ENCODE results near the gene OR4D6. TPM values are rescaled to one million over a fixed set of nuclear protein-coding genes. Genes with fewer than 3 reads are reported as not detected.

The OR4D6 gene
- not detected in 2 replicates for total RNA-seq (2021)
- Bru-seq, nascent RNA = not detected
- BruChase-seq, experiment 1, labeled RNA remaining after a 2-hour chase = not detected
- not detected for BruChase-seq, experiment 2, labeled RNA remaining after a 6-hour chase
- long read RNA-seq = 0 reads

DNA sequence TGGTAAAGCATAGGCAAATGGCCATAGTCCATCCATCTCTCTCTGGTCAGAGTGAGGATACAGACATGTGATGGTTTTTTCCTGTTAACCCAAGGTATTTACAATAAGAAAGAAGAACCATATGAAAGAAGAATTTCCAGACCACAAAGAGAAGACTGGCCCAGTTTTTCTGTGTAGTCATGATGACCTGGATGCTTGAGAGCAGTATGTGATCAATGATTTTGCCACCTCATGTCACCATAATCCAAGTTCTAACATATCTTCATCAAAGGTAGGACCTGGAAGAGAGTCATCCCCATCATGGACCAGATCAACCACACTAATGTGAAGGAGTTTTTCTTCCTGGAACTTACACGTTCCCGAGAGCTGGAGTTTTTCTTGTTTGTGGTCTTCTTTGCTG, at the start of gene OR4D6:
OR4D6 (plus strand) TSS at position 301 of the 400 bp plus-strand sequence; CDS start at position 301, 0 bp downstream.
- no peak within 1 kb of the TSS for H3K4me3 ChIP-seq (ENCODE audit: low read depth, low read length, poor library complexity, severe bottlenecking)
- H3K27me3 ChIP-seq (replicated peaks; ENCODE audit: insufficient read depth, low read depth, low read length, poor library complexity) = peaks cover 9% of the 10 kb centered on the region
- TF ChIP-seq, protein P1, sequence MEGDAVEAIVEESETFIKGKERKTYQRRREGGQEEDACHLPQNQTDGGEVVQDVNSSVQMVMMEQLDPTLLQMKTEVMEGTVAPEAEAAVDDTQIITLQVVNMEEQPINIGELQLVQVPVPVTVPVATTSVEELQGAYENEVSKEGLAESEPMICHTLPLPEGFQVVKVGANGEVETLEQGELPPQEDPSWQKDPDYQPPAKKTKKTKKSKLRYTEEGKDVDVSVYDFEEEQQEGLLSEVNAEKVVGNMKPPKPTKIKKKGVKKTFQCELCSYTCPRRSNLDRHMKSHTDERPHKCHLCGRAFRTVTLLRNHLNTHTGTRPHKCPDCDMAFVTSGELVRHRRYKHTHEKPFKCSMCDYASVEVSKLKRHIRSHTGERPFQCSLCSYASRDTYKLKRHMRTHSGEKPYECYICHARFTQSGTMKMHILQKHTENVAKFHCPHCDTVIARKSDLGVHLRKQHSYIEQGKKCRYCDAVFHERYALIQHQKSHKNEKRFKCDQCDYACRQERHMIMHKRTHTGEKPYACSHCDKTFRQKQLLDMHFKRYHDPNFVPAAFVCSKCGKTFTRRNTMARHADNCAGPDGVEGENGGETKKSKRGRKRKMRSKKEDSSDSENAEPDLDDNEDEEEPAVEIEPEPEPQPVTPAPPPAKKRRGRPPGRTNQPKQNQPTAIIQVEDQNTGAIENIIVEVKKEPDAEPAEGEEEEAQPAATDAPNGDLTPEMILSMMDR (conservative IDR thresholded peaks at IDR 0.05; ENCODE audit: low read depth, low read length) = no peak
- TF ChIP-seq EZH2 (IDR thresholded peaks at IDR 0.05; ENCODE audit: borderline replicate concordance, low read depth, low read length, poor library complexity, severe bottlenecking) = no peak
- CTCF ChIA-PET = no interaction called here
- DNase-seq (ENCODE audit: low spot score) = no peak
- no peaks in the 10 kb centered on the region for H3K9me3 ChIP-seq (ENCODE audit: low read depth, low read length, poor library complexity, severe bottlenecking)
- intact Hi-C loops (cut with micrococcal nuclease; ENCODE audit: unreplicated experiment) = no loop called here
- no peaks in the 10 kb centered on the region for H3K36me3 ChIP-seq (ENCODE audit: insufficient read depth, low read length, poor library complexity, severe bottlenecking)
- POLR2A ChIA-PET (ENCODE audit: low non-redundant PET) = interaction anchor here (0.6 kb wide), 1 partner anchor 9 kb away, joined by 4 read pairs; no protein-coding TSS in a partner anchor
- H3K27ac ChIP-seq (ENCODE audit: low read depth, low read length, poor library complexity, severe bottlenecking) = no peak within 1 kb of the TSS
- no TSS peak for BruUV-seq (replicated peaks)
- H3K4me1 ChIP-seq (ENCODE audit: insufficient read depth, low read length, poor library complexity, severe bottlenecking) = no peaks in the 10 kb centered on the region

DNA sequence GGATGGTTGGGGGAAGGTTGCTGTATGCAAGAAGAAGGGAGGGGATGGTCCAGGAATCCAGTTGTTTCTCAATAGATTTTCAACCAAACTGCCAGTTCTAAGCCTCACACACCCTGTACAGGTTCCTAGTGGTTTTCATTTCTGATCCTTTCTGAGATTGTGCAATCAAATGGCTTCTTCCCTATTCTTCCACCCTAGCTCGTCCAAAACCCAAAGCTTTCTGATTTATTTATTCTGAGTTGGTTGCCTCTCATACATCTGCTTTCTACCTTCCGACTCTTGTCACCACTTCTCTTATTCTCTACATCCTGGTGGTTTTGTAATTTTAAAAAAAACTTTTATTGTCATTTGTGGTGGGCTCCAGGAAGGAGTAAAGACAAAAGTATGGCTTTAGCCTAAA, 43.1 kb upstream of the OR4D6 start:
- intact Hi-C loops (cut with micrococcal nuclease; ENCODE audit: unreplicated experiment) = no loop called here
- Histone ChIP-seq H3K27me3 (replicated peaks; ENCODE audit: insufficient read depth, low read depth, low read length, poor library complexity) (no peaks in the 10 kb centered on the region), H3K27ac (ENCODE audit: low read depth, low read length, poor library complexity, severe bottlenecking) (no peak overlapping the region), H3K36me3 (ENCODE audit: insufficient read depth, low read length, poor library complexity, severe bottlenecking) (no peaks in the 10 kb centered on the region), H3K9me3 (ENCODE audit: low read depth, low read length, poor library complexity, severe bottlenecking) (peaks cover 3% of the 10 kb centered on the region), H3K4me1 (ENCODE audit: insufficient read depth, low read length, poor library complexity, severe bottlenecking) (peaks cover 3% of the 10 kb centered on the region), H3K4me3 (ENCODE audit: low read depth, low read length, poor library complexity, severe bottlenecking) (no peak overlapping the region)
- CTCF ChIA-PET = no interaction called here
- no TSS peak for BruUV-seq (replicated peaks)
- no peak for TF ChIP-seq EZH2 (IDR thresholded peaks at IDR 0.05; ENCODE audit: borderline replicate concordance, low read depth, low read length, poor library complexity, severe bottlenecking)
- TF ChIP-seq, protein P1 (conservative IDR thresholded peaks at IDR 0.05; ENCODE audit: low read depth, low read length) = no peak
- DNase-seq (ENCODE audit: low spot score) = no peak
- POLR2A ChIA-PET (ENCODE audit: low non-redundant PET) = interaction anchor here (0.6 kb wide), 1 partner anchor 14 kb away, joined by 4 read pairs; no protein-coding TSS in a partner anchor

DNA sequence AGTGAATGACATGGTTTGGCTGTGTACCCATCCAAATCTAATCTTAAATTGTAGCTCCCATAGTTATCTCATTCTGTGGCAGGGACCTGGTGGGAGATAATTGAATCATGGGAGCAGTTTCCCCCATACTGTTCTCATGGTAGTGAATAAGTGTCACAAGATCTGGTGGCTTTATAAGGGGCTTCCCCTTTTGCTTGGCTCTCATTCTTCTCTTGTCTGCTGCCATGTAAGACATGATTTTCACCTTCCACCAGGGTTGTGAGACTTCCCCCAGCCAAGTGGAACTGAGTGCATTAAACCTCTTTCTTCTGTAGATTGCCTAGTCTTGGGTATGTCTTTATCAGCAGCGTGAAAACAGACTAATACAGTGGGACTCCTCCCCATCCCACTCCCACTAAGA, 41.6 kb upstream of the OR4D6 start:
- no peaks in the 10 kb centered on the region for H3K36me3 ChIP-seq (ENCODE audit: insufficient read depth, low read length, poor library complexity, severe bottlenecking)
- ChIA-PET POLR2A (ENCODE audit: low non-redundant PET) (no interaction called here), CTCF (no interaction called here)
- DNase-seq (ENCODE audit: low spot score) = no peak
- no TSS peak for BruUV-seq (replicated peaks)
- H3K27me3 ChIP-seq (replicated peaks; ENCODE audit: insufficient read depth, low read depth, low read length, poor library complexity) = no peaks in the 10 kb centered on the region
- no peak overlapping the region for H3K4me3 ChIP-seq (ENCODE audit: low read depth, low read length, poor library complexity, severe bottlenecking)
- TF ChIP-seq, protein P1 (conservative IDR thresholded peaks at IDR 0.05; ENCODE audit: low read depth, low read length) = no peak
- TF ChIP-seq EZH2 (IDR thresholded peaks at IDR 0.05; ENCODE audit: borderline replicate concordance, low read depth, low read length, poor library complexity, severe bottlenecking) = no peak
- intact Hi-C loops (cut with micrococcal nuclease; ENCODE audit: unreplicated experiment) = no loop called here
- peaks cover 3% of the 10 kb centered on the region for H3K4me1 ChIP-seq (ENCODE audit: insufficient read depth, low read length, poor library complexity, severe bottlenecking)
- no peaks in the 10 kb centered on the region for H3K9me3 ChIP-seq (ENCODE audit: low read depth, low read length, poor library complexity, severe bottlenecking)
- no peak overlapping the region for H3K27ac ChIP-seq (ENCODE audit: low read depth, low read length, poor library complexity, severe bottlenecking)

Data from A673 (cell line).